HEK293 (cell line): ENCODE data around the gene AMPH.

Experiments
- CTCF ChIA-PET: fragments of 350-600 bp; formaldehyde crosslinking; extraction: SDS; loops from one replicate; lab custom pipeline; 2021; ENCODE audit warnings: antibody characterized with exemption; lab: Yijun Ruan, JAX
- POLR2A ChIA-PET: fragments of 300-600 bp; formaldehyde crosslinking; extraction: SDS; loops from one replicate; lab custom pipeline; 2020; ENCODE audit warnings: antibody characterized with exemption, inconsistent platforms; lab: Yijun Ruan, JAX
- H3K27ac ChIP-seq: fragments of 200-500 bp; sonication (Bioruptor generic); 2 replicates; pipeline ENCODE4 v1.5.1; 2014; ENCODE audit warnings: low read depth, low read length, control low read depth, inconsistent platforms; ENCODE audit errors: extremely low read depth
- H3K36me3 ChIP-seq, 2 experiments: fragments of 200-500 bp in 1 of 2; sonication (Bioruptor generic) in 1 of 2; 1 replicate in 1 of 2; 2 replicates in 1 of 2; pipeline ENCODE4 v1.5.1; 2014 to 2017; ENCODE audit warnings: inconsistent platforms in 2 of 2, low read length in 2 of 2; ENCODE audit not compliant: control insufficient read depth in 2 of 2, insufficient read depth in 1 of 2
- H3K4me1 ChIP-seq: fragments of 200-500 bp; sonication (Bioruptor generic); 2 replicates; pipeline ENCODE4 v1.5.1; 2014; ENCODE audit warnings: mild to moderate bottlenecking, low read length, inconsistent platforms; ENCODE audit not compliant: control insufficient read depth, insufficient read depth
- H3K4me3 ChIP-seq: 2 replicates; pipeline ENCODE4 v1.5.1; 2011; ENCODE audit warnings: low read depth, mild to moderate bottlenecking, control low read depth, low read length, moderate library complexity
- H3K9me3 ChIP-seq: fragments of 200-500 bp; sonication (Bioruptor generic); 2 replicates; pipeline ENCODE4 v1.5.1; 2014; ENCODE audit warnings: low read depth, low read length, inconsistent platforms; ENCODE audit not compliant: control insufficient read depth, insufficient read depth
- BCL6B ChIP-seq: fragments of 450-650 bp; formaldehyde crosslinking; IDR thresholded peaks from 2 replicates; pipeline ENCODE4 v1.5.1; 2017; ENCODE audit warnings: missing biosample characterization, missing genetic modification characterization
- GLI4 ChIP-seq: fragments of 450-650 bp; formaldehyde crosslinking; IDR thresholded peaks from 2 replicates; pipeline ENCODE4 v1.5.1; 2016; ENCODE audit warnings: missing biosample characterization, missing genetic modification characterization
- GLIS1 ChIP-seq: fragments of 450-650 bp; formaldehyde crosslinking; IDR thresholded peaks from 2 replicates; pipeline ENCODE4 v1.5.1; 2016; ENCODE audit warnings: missing biosample characterization, missing genetic modification characterization
- HOXD13 ChIP-seq: sonication (generic); formaldehyde crosslinking; IDR thresholded peaks from 2 replicates; pipeline ENCODE4 v1.8.0; 2022; ENCODE audit warnings: missing genetic modification reagents, borderline replicate concordance
- KLF1 ChIP-seq: fragments of 450-650 bp; formaldehyde crosslinking; IDR thresholded peaks from 2 replicates; pipeline ENCODE4 v1.5.1; 2016; ENCODE audit warnings: missing biosample characterization, missing genetic modification characterization
- KLF10 ChIP-seq: fragments of 450-650 bp; IDR thresholded peaks from 2 replicates; pipeline ENCODE4 v1.5.1; 2018; ENCODE audit warnings: missing biosample characterization, mild to moderate bottlenecking, missing genetic modification characterization
- PRDM6 ChIP-seq: fragments of 450-650 bp; formaldehyde crosslinking; IDR thresholded peaks from 2 replicates; pipeline ENCODE4 v1.5.1; 2017; ENCODE audit warnings: missing biosample characterization, missing genetic modification characterization
- RBAK ChIP-seq: fragments of 450-650 bp; formaldehyde crosslinking; IDR thresholded peaks from 2 replicates; pipeline ENCODE4 v1.5.1; 2016; ENCODE audit warnings: missing biosample characterization, missing genetic modification characterization
- ZBTB10 ChIP-seq: fragments of 450-650 bp; formaldehyde crosslinking; IDR thresholded peaks from 2 replicates; pipeline ENCODE4 v1.5.1; 2016; ENCODE audit warnings: missing biosample characterization, missing genetic modification characterization
- ZBTB7A ChIP-seq: fragments of 450-650 bp; formaldehyde crosslinking; IDR thresholded peaks from 2 replicates; pipeline ENCODE4 v1.5.1; 2016; ENCODE audit warnings: low read depth, missing biosample characterization, missing genetic modification characterization
- ZNF121 ChIP-seq: fragments of 450-650 bp; formaldehyde crosslinking; IDR thresholded peaks from 2 replicates; pipeline ENCODE4 v1.5.1; 2016; ENCODE audit warnings: missing biosample characterization, missing genetic modification characterization
- ZNF16 ChIP-seq: fragments of 450-650 bp; formaldehyde crosslinking; IDR thresholded peaks from 2 replicates; pipeline ENCODE4 v1.5.1; 2016; ENCODE audit warnings: low read depth, missing biosample characterization, missing genetic modification characterization
- ZNF239 ChIP-seq: fragments of 450-650 bp; formaldehyde crosslinking; IDR thresholded peaks from 2 replicates; pipeline ENCODE4 v1.5.1; 2016; ENCODE audit warnings: missing biosample characterization, missing genetic modification characterization
- ZNF423 ChIP-seq: fragments of 450-650 bp; formaldehyde crosslinking; IDR thresholded peaks from 2 replicates; pipeline ENCODE4 v1.5.1; 2016; ENCODE audit warnings: missing biosample characterization, missing genetic modification characterization
- ZNF449 ChIP-seq: fragments of 450-650 bp; formaldehyde crosslinking; IDR thresholded peaks from 2 replicates; pipeline ENCODE4 v1.5.1; 2017; ENCODE audit warnings: missing biosample characterization, mild to moderate bottlenecking, missing genetic modification characterization, moderate library complexity
- ZNF510 ChIP-seq: fragments of 450-650 bp; formaldehyde crosslinking; IDR thresholded peaks from 2 replicates; pipeline ENCODE4 v1.5.1; 2018; ENCODE audit warnings: mild to moderate bottlenecking, missing genetic modification characterization, missing biosample characterization; ENCODE audit not compliant: insufficient replicate concordance
- ZNF555 ChIP-seq: fragments of 450-650 bp; formaldehyde crosslinking; conservative IDR thresholded peaks from 2 replicates; pipeline ENCODE4 v1.5.1; 2017; ENCODE audit warnings: missing biosample characterization, mild to moderate bottlenecking, missing genetic modification characterization, inconsistent platforms
- ZNF837 ChIP-seq: fragments of 450-650 bp; formaldehyde crosslinking; IDR thresholded peaks from 2 replicates; pipeline ENCODE4 v1.5.1; 2016; ENCODE audit warnings: missing biosample characterization, missing genetic modification characterization
- ZXDB ChIP-seq: fragments of 450-650 bp; formaldehyde crosslinking; IDR thresholded peaks from 2 replicates; pipeline ENCODE4 v1.5.1; 2016; ENCODE audit warnings: missing biosample characterization, missing genetic modification characterization

Gene AMPH

GRCh38 chr7:38561166-38561565, 70.0 kb downstream of the AMPH start (continued):
- TF ChIP-seq ZBTB7A (tag by site-specific recombination) (no peak), ZNF837 (tag by site-specific recombination) (no peak), KLF10 (tag by site-specific recombination) (no peak)

GRCh38 chr7:38558761-38559345, 72.3 kb downstream of the AMPH start:
- H3K4me1 ChIP-seq: no peaks in the 10 kb centered on the region
- no peaks in the 10 kb centered on the region for H3K36me3 ChIP-seq
- ChIA-PET POLR2A (no interaction called here), CTCF (interaction anchor here (0.6 kb wide), 1 partner anchor 705 kb away, joined by 3 read pairs; no protein-coding TSS in a partner anchor)
- H3K27ac ChIP-seq: no peak overlapping the region
- no peak for TF ChIP-seq ZXDB (tag by site-specific recombination)
- no peak for TF ChIP-seq BCL6B (tag by site-specific recombination)
- TF ChIP-seq GLI4 (tag by site-specific recombination): no peak
- TF ChIP-seq ZNF423 (tag by site-specific recombination): no peak
- no peak for TF ChIP-seq HOXD13
- no peak for TF ChIP-seq ZNF16 (tag by site-specific recombination)
- TF ChIP-seq GLIS1 (tag by site-specific recombination): no peak
- TF ChIP-seq PRDM6 (tag by site-specific recombination): no peak
- no peak for TF ChIP-seq ZNF449 (tag by site-specific recombination)
- no peak for TF ChIP-seq ZBTB7A (tag by site-specific recombination)
- TF ChIP-seq KLF1 (tag by site-specific recombination): no peak
- TF ChIP-seq ZNF121: no peak
- no peak for TF ChIP-seq ZNF510
- no peak for TF ChIP-seq RBAK
- no peak for TF ChIP-seq ZNF239 (tag by site-specific recombination)
- no peak for TF ChIP-seq ZNF555 (tag by site-specific recombination)
- TF ChIP-seq ZBTB10 (tag by site-specific recombination): no peak
- H3K9me3 ChIP-seq: no peaks in the 10 kb centered on the region
- H3K4me3 ChIP-seq: no peak overlapping the region
